Measurements from ENCODE around the gene CNTN5. TPM values are rescaled to one million over a fixed set of nuclear protein-coding genes. Genes with fewer than 3 reads are reported as not detected.

Gene CNTN5
- total RNA-seq, 1 donor from 2014 or later = 0.24 TPM

GRCh38 chr11:99192716-99193115, 172.0 kb downstream of the CNTN5 start:
- no peaks in the 10 kb centered on the region for H3K27me3 ChIP-seq (ENCODE audit: low read depth)
- H3K27ac ChIP-seq = no peak overlapping the region
- intact Hi-C loops (cut with DNase I) = no loop called here
- no peaks in the 10 kb centered on the region for H3K36me3 ChIP-seq
- no peaks in the 10 kb centered on the region for H3K4me1 ChIP-seq
- no peak for ATAC-seq
- DNase-seq = no peak
- H3K9me3 ChIP-seq = no peaks in the 10 kb centered on the region
- no peak overlapping the region for H3K4me3 ChIP-seq
- TF ChIP-seq CTCF (IDR thresholded peaks at IDR 0.05) = no peak

DNA sequence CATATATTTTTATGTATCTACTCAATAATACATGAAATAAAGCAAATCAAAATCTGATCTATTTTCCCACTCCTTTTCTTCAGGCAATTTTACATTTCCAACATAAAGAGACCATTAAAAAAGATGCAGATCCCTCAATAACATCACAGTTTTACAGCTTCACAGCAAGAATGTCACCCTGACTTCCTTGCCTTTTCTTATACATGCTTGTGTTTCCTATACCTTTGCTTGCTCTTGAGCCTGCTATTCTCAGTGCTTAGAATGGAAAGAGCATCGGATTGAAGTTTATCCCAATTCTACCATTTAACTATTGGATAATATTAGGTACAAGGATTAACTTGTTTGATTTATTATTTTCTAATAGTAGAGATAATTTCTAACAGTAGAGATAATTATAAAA, 176.7 kb downstream of the CNTN5 start:
- Histone ChIP-seq H3K27me3 (ENCODE audit: low read depth) (no peaks in the 10 kb centered on the region), H3K4me1 (no peaks in the 10 kb centered on the region), H3K4me3 (no peak overlapping the region), H3K36me3 (no peaks in the 10 kb centered on the region), H3K9me3 (no peaks in the 10 kb centered on the region), H3K27ac (no peak overlapping the region)
- DNase-seq = no peak
- intact Hi-C loops (cut with DNase I) = no loop called here
- TF ChIP-seq CTCF (IDR thresholded peaks at IDR 0.05) = no peak
- no peak for ATAC-seq

GRCh38 chr11:99198215-99198614, 177.5 kb downstream of the CNTN5 start:
- TF ChIP-seq CTCF (IDR thresholded peaks at IDR 0.05) = no peak
- DNase-seq (no peak), ATAC-seq (no peak)
- intact Hi-C loops (cut with DNase I) = no loop called here
- Histone ChIP-seq H3K36me3 (no peaks in the 10 kb centered on the region), H3K27me3 (ENCODE audit: low read depth) (no peaks in the 10 kb centered on the region), H3K4me3 (no peak overlapping the region), H3K4me1 (no peaks in the 10 kb centered on the region), H3K27ac (no peak overlapping the region), H3K9me3 (no peaks in the 10 kb centered on the region)

DNA sequence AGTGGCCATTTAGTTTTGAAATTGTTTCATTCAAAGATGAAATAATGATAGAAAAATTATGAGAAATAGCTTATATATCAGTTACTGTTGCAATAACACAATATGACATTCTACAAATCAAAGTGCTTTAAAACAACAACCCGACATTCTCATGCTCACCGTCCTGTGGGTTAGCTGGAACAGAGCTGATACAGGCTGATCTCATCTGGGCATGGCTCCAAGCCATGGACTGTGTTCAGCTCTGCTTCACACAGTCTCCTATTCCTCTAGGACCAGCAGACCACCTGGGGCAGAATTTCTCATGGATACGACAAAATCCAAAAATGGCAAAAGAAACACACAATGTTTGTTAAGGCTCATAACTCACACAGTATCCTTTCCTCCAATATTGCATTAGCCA, 178.6 kb downstream of the CNTN5 start:
- no peak for ATAC-seq
- no peaks in the 10 kb centered on the region for H3K27me3 ChIP-seq (ENCODE audit: low read depth)
- TF ChIP-seq CTCF (IDR thresholded peaks at IDR 0.05) = no peak
- no peak for DNase-seq
- H3K4me1 ChIP-seq = no peaks in the 10 kb centered on the region
- no peak overlapping the region for H3K27ac ChIP-seq
- H3K36me3 ChIP-seq = no peaks in the 10 kb centered on the region
- H3K9me3 ChIP-seq = no peaks in the 10 kb centered on the region
- H3K4me3 ChIP-seq = no peak overlapping the region
- intact Hi-C loops (cut with DNase I) = no loop called here

GRCh38 chr11:99200720-99201119, 180.0 kb downstream of the CNTN5 start:
- Histone ChIP-seq H3K27ac (no peak overlapping the region), H3K27me3 (ENCODE audit: low read depth) (no peaks in the 10 kb centered on the region), H3K4me3 (no peak overlapping the region), H3K9me3 (no peaks in the 10 kb centered on the region), H3K36me3 (no peaks in the 10 kb centered on the region), H3K4me1 (no peaks in the 10 kb centered on the region)
- intact Hi-C loops (cut with DNase I) = no loop called here
- DNase-seq (no peak), ATAC-seq (no peak)
- no peak for TF ChIP-seq CTCF (IDR thresholded peaks at IDR 0.05)

DNA sequence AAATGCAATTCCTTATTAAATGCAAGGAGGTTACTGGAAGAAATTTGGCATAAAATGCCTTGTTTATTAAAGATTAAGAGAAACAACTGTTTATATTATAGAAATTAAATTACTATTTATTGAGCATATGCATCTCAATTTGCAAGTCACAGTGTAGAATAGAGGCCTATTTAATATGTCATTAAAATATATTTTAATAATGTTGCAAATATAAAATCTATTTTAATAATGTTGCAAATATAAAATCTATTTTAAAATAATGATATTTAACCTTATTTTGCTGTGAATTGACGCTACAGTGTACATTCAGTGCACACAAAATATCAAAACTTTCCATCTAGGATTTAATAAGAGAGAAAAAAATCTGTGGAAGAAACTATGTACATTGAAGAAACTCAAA, 188.1 kb downstream of the CNTN5 start:
- ATAC-seq (no peak), DNase-seq (no peak)
- TF ChIP-seq CTCF (IDR thresholded peaks at IDR 0.05) = no peak
- intact Hi-C loops (cut with DNase I) = no loop called here
- Histone ChIP-seq H3K4me1 (no peaks in the 10 kb centered on the region), H3K4me3 (no peak overlapping the region), H3K27me3 (ENCODE audit: low read depth) (no peaks in the 10 kb centered on the region), H3K27ac (no peak overlapping the region), H3K9me3 (no peaks in the 10 kb centered on the region), H3K36me3 (no peaks in the 10 kb centered on the region)

Measured in lower lobe of right lung (tissue), 2 donors.